Left colon (tissue), 2 donors: Measurements from ENCODE around the gene HTR2A. TPM values are rescaled to one million over a fixed set of nuclear protein-coding genes. Genes with fewer than 3 reads are reported as not detected.

Source experiments
- ATAC-seq: fragments of 200-7000 bp; cut with Tn5 transposase; one replicate; pipeline ENCODE4 v1.9.1; 2020; ENCODE audit warnings: mild to moderate bottlenecking, moderate library complexity
- DNase-seq, 2 donors: peaks; one replicate each; pipeline ENCODE4 v3.0.0-alpha.2; 2020
- intact Hi-C, 2 donors: fragments of 100-400 bp; cut with DNase I in 1 of 2; cut with micrococcal nuclease in 1 of 2; formaldehyde crosslinking; loops; one replicate each; pipeline versions ENCODE4 v1.11.2 to v1.14.0; 2022; cut with DNase I, micrococcal nuclease
- long read RNA-seq: library from polyadenylated mRNA; unstranded; transcript quantifications from one replicate; pipeline ENCODE4 v2.0.0, GENCODE V29; 2021
- total RNA-seq, 2 donors: library from RNA; stranded (reverse); fragmentation: NEBNext Ultra II Directional; extraction: Animal tissue kit (Norgen Biotek cat#: 25700); gene quantifications; one replicate each; pipeline ENCODE4 v1.2.1, GENCODE V29; 2021
- donor health status: DM: no; HTN: no; CAD: no.
- donor health status: DM: yes; HTN: yes; CAD: no.

HTR2A gene
- total RNA-seq: 1 to 10 TPM in 1 of 2 donors, not detected in 1; 1.0 TPM
- long read RNA-seq: 0 reads

DNA sequence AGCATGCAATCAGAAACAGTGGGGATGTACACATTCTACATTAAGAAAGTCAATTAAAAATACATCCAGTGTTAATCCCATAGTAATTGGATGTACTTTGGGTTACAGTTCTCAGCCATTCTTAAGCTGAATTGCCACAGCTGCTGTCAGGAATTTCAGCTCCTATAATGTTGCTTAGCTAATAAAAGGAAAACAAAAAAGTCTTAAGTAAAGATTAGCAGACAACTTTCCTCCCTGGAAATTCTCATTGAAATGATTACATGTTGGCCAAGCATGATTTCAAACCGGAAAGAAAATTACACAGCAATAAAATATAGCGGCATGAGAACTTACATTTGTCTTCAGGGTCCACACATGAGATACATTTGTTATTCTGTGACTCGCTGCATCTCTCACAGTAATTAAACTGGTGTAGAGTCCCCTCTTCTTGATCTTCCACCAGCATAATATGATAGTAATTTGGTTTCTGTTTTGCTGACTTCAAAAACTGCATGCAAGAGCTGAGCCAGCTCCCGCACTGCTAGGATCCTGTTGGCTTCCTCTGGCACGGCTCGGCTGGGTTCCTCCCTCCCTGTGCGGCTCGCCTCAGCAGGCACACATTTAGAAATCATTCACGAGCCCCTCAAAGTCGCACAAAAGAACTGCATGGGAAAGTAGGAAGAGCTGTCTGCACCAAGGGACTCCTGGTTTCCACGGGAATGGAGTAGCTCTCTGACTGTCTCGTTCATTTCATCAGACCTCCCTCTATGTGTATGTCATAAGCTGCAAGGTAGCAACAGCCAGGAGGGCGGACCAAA lies at the start of gene HTR2A:
Gene HTR2A, minus strand, starts transcription at position 713 of the 797 bp plus-strand sequence. CDS start 1,147 bp downstream, outside the sequence.
- intact Hi-C loops: no loop called here
- DNase-seq (peak in 1 of 2 donors; percentile 29), ATAC-seq (no peak)

DNA sequence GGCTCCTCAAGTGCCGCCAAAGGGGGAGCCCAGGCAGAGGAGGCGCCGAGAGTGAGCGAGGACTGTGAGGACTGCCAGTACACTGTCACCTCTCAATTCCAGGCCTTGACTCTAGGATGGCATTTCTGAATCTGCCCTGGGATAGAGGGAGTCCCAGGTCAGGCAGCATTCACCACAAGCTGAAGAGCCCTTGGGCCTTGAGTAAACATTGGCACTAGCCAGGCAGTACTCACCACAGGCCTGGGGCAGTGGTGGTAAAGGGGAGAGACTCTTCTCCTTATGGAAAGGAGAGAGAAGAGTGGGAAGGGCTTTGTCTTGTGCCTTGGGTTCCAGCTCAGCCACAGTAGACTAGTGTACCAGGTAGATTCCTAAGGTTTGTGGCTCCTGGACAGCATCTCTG lies 39.7 kb upstream of the HTR2A start:
- DNase-seq: no peak
- intact Hi-C loops: no loop called here
- no peak for ATAC-seq

GRCh38 chr13:46934749-46935148 lies 37.9 kb upstream of the HTR2A start:
- ATAC-seq (no peak), DNase-seq (no peak)
- intact Hi-C loops: no loop called here

- ATAC-seq: no peak
- DNase-seq: no peak
- intact Hi-C loops: no loop called here
These were observed 30.2 kb upstream of the HTR2A start for GRCh38 chr13:46926916-46927590.

DNA sequence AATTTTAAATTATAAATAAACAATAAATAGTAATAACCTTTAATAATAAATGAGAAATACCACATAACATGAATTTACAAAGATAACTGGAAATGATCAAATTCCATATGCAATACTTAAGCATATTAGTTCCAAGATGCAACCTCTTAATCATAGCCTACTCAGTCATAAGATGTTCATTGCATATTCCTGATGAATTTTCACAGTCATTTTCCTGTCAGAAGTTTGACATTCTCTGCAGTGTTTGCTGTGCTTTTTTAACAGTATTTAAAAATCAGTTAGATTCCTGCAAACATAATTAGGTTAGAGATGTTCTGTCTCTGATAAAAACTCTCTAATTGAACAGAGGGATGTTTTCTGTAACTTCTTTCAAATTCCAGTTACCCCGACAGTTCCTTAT lies 28.6 kb upstream of the HTR2A start:
- no peak for ATAC-seq
- intact Hi-C loops: no loop called here
- no peak for DNase-seq

GRCh38 chr13:46914341-46914740 lies 17.5 kb upstream of the HTR2A start:
- ATAC-seq: no peak

DNA sequence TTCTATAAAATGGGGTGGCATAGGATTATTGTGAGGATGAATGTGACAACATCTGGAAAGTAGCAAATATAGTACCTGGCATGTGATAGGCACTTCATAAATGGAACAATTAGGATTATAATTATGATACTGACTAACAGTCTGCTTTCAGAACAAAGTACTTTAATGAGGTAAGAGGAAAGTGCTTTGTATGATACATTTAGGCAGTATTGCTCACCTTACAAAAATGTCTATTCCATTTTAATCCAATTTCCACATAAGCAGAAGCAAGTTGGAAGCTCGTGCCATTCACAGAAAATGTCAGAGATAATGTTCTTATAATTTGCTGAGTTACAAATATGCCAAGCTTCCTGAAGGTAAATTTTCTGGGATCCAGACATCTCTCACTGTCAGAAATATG lies 16.9 kb upstream of the HTR2A start:
- DNase-seq (no peak), ATAC-seq (no peak)
- intact Hi-C loops: no loop called here

More at GRCh38 chr13:46914341-46914740, 17.5 kb upstream of the HTR2A start:
- no peak for DNase-seq
- intact Hi-C loops: no loop called here

- no peak for ATAC-seq
- intact Hi-C loops: no loop called here
- DNase-seq: no peak
These were observed 12.2 kb upstream of the HTR2A start for GRCh38 chr13:46909042-46909441.

- intact Hi-C loops: no loop called here
- ATAC-seq (no peak), DNase-seq (no peak)
These were observed 11.6 kb upstream of the HTR2A start for GRCh38 chr13:46908501-46908900.

GRCh38 chr13:46906405-46906804 lies 9.6 kb upstream of the HTR2A start:
- DNase-seq: no peak
- intact Hi-C loops: no loop called here
- ATAC-seq: no peak

DNA sequence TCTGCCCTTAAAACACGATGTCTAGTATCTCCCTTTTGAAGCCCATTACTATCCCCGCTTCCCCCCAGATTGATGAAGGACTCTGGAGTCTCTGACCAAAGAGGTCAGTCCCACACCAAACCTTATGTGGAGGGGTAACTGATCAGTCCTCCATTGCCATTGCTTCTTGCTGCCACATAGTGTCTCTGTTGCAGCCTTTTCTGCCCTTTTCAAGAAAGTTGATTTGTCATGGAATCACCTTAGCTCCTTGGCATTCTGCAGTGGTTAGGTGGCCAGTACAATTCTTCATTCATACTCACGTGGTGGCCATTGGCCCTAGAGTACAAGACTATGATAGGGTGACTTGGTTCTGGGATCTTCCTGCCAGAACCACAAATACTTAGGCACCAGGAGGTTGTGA lies 8.4 kb upstream of the HTR2A start:
- no peak for DNase-seq
- intact Hi-C loops: no loop called here
- ATAC-seq: no peak

DNA sequence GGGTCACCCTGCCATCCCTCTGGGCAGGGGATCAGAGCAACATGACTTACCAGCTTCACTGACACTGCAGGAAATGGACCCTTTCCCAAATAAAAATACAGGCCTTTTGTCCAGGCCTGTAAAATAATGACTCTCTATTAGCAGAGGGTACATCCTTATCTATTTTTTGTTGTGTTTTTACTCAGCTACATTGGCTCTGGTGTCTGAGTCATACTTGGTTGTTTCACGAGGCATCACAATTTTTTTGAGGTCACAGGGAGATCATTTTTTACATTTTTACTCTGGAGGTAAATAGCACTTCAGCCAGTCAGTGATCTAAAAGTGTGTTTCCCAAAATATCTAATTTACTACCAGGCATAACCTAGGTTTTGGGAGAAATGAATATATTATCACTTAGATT lies 6.9 kb upstream of the HTR2A start:
- ATAC-seq: no peak
- intact Hi-C loops: no loop called here
- no peak for DNase-seq

GRCh38 chr13:46901721-46902120 lies 4.9 kb upstream of the HTR2A start:
- ATAC-seq: no peak
- intact Hi-C loops: no loop called here
- no peak for DNase-seq

GRCh38 chr13:46899801-46900200 lies 2.9 kb upstream of the HTR2A start:
- intact Hi-C loops: no loop called here
- no peak for ATAC-seq
- no peak for DNase-seq

DNA sequence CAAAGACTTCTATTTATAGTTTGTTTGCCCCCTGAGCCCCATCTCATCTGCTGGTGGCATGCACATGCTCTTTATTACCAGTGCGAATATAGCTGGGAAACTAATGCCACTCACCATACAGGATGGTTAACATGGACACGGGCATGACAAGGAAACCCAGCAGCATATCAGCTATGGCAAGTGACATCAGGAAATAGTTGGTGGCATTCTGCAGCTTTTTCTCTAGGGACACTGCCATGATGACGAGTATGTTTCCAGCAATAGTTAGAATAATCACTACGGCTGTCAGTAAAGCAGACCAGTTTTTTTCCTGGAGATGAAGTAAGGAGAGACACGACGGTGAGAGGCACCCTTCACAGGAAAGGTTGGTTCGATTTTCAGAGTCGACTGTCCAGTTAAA lies 1.5 kb downstream of the HTR2A start:
- no peak for ATAC-seq
- no peak for DNase-seq
- intact Hi-C loops: no loop called here

DNA sequence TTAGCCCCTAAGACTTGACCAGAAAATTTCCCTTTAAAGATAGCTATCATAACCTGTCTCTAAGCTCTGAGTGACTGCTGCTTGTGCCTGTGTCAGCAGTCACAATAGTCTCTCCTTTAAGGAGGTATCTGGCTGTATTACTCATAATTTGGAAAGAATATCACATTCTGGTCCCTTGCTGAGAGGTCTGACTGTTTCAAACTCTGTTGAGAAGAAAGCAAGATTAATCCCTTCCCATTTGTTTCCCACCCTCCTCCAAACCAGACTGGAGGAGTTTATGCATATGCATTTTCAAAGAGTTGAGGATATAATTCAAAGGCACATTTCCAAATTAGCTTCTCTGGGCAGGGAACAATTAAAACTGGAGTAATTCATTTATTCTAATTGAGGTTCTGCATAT lies 2.3 kb downstream of the HTR2A start:
- ATAC-seq: no peak
- intact Hi-C loops: no loop called here
- no peak for DNase-seq

GRCh38 chr13:46893798-46894560 lies 2.9 kb downstream of the HTR2A start:
- intact Hi-C loops: no loop called here
- ATAC-seq (peak; percentile 97), DNase-seq (peak in 1 of 2 donors; percentile 83)

DNA sequence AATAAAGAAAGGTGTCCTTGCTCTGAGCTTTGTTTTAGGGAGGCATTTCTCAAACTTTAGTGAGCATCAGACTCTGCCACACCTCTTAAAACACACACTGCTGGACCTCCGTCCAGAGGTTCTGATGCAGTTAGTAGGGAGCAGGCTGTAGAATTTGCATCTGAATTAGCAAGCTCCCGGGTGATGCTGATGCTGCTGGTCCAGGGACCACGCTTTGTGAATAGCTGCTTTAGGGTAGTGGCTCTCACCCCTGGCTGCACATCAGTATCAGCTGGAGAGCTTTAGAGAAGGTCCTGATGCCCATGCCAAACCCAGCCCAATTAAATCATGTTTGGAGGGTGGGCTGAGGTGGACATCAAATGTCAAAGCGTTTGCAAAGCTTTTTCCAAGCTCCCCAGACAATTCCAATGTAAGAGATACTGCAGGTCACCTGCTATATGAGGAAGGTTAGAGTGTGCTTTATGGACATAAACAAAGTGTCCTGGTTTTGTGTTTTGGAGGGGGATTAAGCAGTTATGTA lies 3.6 kb downstream of the HTR2A start:
- intact Hi-C loops: no loop called here
- ATAC-seq (no peak), DNase-seq (no peak)

GRCh38 chr13:46885018-46885417 lies 11.8 kb downstream of the HTR2A start:
- ATAC-seq (no peak), DNase-seq (no peak)
- intact Hi-C loops: no loop called here

DNA sequence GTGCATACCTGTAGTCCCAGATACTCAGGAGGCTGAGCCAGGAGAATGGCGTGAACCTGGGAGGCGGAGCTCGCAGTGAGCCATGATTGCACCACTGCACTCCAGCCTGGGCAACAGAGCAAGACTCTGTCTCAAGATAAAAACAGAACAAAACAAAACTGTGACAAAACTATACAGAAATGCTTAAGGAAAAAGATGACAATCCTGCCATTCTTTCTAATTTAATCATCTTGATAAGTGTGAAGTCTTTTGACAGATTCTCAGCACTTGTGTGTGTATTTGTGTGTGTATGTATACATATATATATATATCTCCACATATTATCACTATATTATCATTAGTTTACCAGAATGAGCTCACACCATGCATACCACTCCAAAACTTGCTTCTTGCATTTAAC lies 12.3 kb downstream of the HTR2A start:
- intact Hi-C loops: no loop called here
- DNase-seq (no peak), ATAC-seq (no peak)
